ENCODE results near the gene TAAR2.
"Not testable (repeated sequence)": the region's sequence is repeated elsewhere in the genome, so short reads cannot be mapped to it uniquely, and the experiment has no call there.

TAAR2 gene

GRCh38 chr6:132612449-132613108 lies 11.5 kb downstream of the TAAR2 start:
- Histone ChIP-seq H3K9me3 (ENCODE audit: severe bottlenecking) (no peaks in the 10 kb centered on the region), H3K27ac (no peak overlapping the region), H3K4me3 (ENCODE audit: low read depth, low read length) (no peak overlapping the region), H3K36me3 (no peaks in the 10 kb centered on the region), H3K27me3 (ENCODE audit: insufficient read depth, low read depth, severe bottlenecking) (peaks cover 88% of the 10 kb centered on the region)
- TF ChIP-seq, protein P1, sequence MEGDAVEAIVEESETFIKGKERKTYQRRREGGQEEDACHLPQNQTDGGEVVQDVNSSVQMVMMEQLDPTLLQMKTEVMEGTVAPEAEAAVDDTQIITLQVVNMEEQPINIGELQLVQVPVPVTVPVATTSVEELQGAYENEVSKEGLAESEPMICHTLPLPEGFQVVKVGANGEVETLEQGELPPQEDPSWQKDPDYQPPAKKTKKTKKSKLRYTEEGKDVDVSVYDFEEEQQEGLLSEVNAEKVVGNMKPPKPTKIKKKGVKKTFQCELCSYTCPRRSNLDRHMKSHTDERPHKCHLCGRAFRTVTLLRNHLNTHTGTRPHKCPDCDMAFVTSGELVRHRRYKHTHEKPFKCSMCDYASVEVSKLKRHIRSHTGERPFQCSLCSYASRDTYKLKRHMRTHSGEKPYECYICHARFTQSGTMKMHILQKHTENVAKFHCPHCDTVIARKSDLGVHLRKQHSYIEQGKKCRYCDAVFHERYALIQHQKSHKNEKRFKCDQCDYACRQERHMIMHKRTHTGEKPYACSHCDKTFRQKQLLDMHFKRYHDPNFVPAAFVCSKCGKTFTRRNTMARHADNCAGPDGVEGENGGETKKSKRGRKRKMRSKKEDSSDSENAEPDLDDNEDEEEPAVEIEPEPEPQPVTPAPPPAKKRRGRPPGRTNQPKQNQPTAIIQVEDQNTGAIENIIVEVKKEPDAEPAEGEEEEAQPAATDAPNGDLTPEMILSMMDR (IDR thresholded peaks at IDR 0.05; ENCODE audit: low read depth, low read length), result no peak
- no peak for DNase-seq

GRCh38 chr6:132611616-132612015 lies 12.5 kb downstream of the TAAR2 start:
- no peak overlapping the region for H3K27ac ChIP-seq
- H3K27me3 ChIP-seq (ENCODE audit: insufficient read depth, low read depth, severe bottlenecking), result peaks cover 90% of the 10 kb centered on the region
- H3K9me3 ChIP-seq (ENCODE audit: severe bottlenecking), result no peaks in the 10 kb centered on the region
- no peak for DNase-seq
- H3K36me3 ChIP-seq, result no peaks in the 10 kb centered on the region
- TF ChIP-seq, protein P1 (IDR thresholded peaks at IDR 0.05; ENCODE audit: low read depth, low read length), result no peak
- no peak overlapping the region for H3K4me3 ChIP-seq (ENCODE audit: low read depth, low read length)

- TF ChIP-seq, protein P1 (IDR thresholded peaks at IDR 0.05; ENCODE audit: low read depth, low read length), result no peak
- H3K4me3 ChIP-seq (ENCODE audit: low read depth, low read length), result no peak overlapping the region
Observed at GRCh38 chr6:132607544-132608233, 16.4 kb downstream of the TAAR2 start.

DNA sequence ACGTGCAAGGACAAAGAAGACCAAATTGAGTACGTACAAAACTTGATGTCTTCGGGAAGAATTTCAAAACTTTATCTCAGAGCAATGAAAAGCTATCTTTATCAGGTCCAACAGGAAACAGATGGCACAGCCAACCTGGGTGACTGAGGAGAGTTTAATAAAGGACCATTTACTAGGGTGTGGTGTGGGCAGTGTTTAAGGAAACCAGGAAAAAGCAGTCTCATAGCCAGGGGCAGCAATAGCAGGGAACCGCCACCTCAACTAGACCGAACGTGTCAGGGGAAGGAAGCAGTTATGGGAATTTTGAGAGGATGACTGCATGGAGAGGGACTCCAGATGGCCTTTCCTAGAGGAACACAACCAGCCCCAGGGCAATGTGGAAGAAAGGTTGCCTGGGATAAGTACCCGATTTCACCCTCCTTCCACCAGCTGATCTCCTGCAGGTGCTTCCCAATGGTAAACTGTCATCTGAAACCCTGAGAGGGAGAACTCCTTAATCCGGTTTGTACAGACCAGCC lies 19.4 kb downstream of the TAAR2 start:
- TF ChIP-seq, protein P1 (IDR thresholded peaks at IDR 0.05; ENCODE audit: low read depth, low read length), result no peak
- no peak overlapping the region for H3K27ac ChIP-seq
- no peak for DNase-seq
- no peak overlapping the region for H3K4me3 ChIP-seq (ENCODE audit: low read depth, low read length)
- H3K27me3 ChIP-seq (ENCODE audit: insufficient read depth, low read depth, severe bottlenecking), result peaks cover 70% of the 10 kb centered on the region
- peaks cover 3% of the 10 kb centered on the region for H3K9me3 ChIP-seq (ENCODE audit: severe bottlenecking)
- H3K36me3 ChIP-seq, result no peaks in the 10 kb centered on the region

More at GRCh38 chr6:132607544-132608233, 16.4 kb downstream of the TAAR2 start:
- Histone ChIP-seq H3K27me3 (ENCODE audit: insufficient read depth, low read depth, severe bottlenecking) (peaks cover 76% of the 10 kb centered on the region), H3K36me3 (no peaks in the 10 kb centered on the region), H3K27ac (no peak overlapping the region), H3K9me3 (ENCODE audit: severe bottlenecking) (peaks cover 3% of the 10 kb centered on the region)
- DNase-seq, result no peak

DNA sequence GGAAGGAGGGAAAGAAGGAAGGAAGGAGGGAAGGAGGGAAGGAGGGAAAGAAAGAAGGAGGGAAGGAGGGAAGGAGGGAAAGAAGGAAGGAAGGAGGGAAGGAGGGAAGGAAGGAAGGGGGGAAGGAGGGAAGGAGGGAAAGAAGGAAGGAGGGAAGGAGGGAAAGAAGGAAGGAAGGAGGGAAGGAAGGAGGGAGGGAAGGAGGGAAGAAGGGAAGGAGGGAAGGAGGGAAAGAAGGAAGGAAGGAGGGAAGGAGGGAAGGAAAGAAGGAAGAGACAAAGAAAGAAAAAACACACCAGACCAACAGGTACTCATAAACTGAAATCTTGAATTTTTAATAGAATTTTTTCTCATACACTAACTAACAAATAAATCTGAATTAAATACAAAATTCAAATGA lies 23.2 kb downstream of the TAAR2 start:
- H3K36me3 ChIP-seq, result not testable (repeated sequence)

DNA sequence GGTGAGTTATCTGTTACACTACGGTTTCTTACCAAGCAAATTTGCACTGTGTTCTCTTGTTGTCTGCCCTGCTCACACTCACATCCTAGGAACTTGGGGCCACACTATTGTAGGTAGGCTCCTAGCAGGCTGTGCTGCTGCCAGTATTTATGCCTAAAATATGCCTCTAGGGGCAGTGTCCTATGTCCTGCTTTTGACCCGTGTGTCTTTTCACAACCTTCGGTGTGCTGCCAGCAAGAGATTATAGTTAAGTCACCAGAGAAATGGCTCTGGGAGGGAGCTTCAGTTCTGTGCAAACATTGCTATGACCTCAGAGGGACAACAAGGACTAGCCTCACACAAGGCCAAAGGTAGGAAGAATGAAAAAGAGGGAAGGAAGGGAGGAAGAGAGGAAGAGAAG lies 25.6 kb downstream of the TAAR2 start:
- H3K9me3 ChIP-seq (ENCODE audit: severe bottlenecking), result no peaks in the 10 kb centered on the region
- no peak overlapping the region for H3K27ac ChIP-seq
- peaks cover 72% of the 10 kb centered on the region for H3K27me3 ChIP-seq (ENCODE audit: insufficient read depth, low read depth, severe bottlenecking)
- TF ChIP-seq, protein P1 (IDR thresholded peaks at IDR 0.05; ENCODE audit: low read depth, low read length), result peak; percentile 51
- DNase-seq, result peak; percentile 12
- no peak overlapping the region for H3K4me3 ChIP-seq (ENCODE audit: low read depth, low read length)
- H3K36me3 ChIP-seq, result no peaks in the 10 kb centered on the region

More for the DNA sequence above, 23.2 kb downstream of the TAAR2 start:
- H3K27me3 ChIP-seq (ENCODE audit: insufficient read depth, low read depth, severe bottlenecking), result peaks cover 65% of the 10 kb centered on the region
- not testable (repeated sequence) for H3K27ac ChIP-seq; DNase-seq; H3K4me3 ChIP-seq (ENCODE audit: low read depth, low read length); H3K9me3 ChIP-seq (ENCODE audit: severe bottlenecking)

All from WERI-Rb-1 (cell line).